ENCODE data around the gene SLC35F4.

Gene SLC35F4

DNA sequence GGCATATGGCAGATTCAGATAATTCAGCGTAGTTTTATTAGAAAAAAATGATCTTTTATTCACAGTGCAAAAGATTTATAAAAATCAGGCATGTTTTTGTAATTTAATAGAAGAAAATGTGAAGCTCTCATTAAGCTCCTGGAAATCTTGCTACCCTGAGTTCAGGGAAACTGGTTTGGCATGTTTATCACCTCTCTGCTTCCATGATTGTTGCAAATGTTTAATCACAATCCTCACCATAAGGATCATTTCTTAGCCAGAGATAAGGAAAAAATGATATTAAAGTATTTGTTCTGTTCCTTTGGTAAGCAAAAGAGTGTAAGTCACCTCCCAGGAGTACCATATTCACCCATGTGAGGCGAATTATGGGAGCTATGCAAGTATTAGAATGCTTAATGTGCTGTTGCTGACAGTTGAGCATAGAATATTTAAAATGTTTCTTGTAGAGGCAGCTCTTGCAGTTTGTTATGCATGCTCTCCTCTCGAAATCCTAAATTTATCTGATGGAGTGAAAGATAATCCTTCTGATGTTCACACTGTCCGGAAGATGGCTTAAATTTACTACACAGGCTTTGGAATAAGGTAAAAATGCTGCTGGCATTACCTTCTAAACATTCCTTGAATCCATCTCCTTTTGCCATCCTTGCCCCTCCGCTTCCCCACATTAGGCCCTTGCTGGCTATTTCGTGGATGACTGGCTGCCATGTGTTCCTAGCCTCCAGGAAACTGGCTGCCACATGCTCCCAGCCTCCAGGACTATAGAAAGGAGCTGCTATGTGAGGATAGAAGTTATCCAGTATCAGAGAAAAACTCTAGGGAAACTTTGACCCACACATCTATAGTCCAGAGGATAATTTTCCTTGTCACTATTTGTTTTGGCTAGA, 256.5 kb downstream of the SLC35F4 start:
- H3K4me3 ChIP-seq (ENCODE audit: low read depth, low read length) = no peak overlapping the region
- no peak for TF ChIP-seq CTCF (IDR thresholded peaks at IDR 0.05; ENCODE audit: low read depth, low read length)

DNA sequence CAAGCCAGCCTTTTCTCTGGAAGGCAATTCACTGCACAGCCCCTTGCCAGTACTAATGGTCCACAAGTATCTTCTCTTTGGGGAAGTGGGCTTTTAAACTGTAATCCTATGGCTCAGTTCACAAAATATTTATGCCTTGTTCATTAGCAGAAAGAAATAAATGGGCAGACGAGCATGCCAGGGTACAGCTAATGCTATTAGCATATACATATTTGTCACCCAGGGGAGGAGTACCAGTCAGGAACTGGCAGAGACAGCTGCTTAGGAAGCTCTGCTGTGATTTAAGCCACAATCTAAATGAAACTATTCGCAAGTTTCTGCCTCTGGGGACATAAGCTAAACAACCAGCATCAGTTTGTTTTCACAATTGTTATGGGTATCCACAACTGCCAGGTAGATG, 258.8 kb downstream of the SLC35F4 start:
- no peak overlapping the region for H3K4me3 ChIP-seq (ENCODE audit: low read depth, low read length)
- no peak for TF ChIP-seq CTCF (IDR thresholded peaks at IDR 0.05; ENCODE audit: low read depth, low read length)

- H3K4me3 ChIP-seq (ENCODE audit: low read depth, low read length) = no peak overlapping the region
- TF ChIP-seq CTCF (IDR thresholded peaks at IDR 0.05; ENCODE audit: low read depth, low read length) = no peak
Observed at GRCh38 chr14:57583396-57583795, 282.5 kb downstream of the SLC35F4 start.

DNA sequence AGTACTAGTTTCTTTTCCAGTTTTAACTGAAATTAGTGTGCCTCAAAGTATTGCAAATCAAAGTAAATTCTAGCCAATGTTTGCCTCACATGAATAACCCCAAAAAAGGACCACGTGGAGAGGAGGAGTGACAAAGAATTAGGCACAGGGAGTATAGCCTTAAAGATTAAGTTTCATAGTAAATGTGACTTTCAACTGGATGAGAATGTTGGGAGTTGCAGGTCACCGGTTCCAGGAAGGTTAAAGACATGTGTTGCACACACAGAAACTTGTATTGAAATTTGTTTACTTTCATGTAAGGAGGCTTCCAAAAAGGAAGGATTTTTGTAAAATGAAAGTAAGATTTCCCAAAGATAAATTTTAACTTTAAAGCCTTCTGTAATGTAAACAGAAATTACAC, 283.1 kb downstream of the SLC35F4 start:
- no peak overlapping the region for H3K4me3 ChIP-seq (ENCODE audit: low read depth, low read length)
- TF ChIP-seq CTCF (IDR thresholded peaks at IDR 0.05; ENCODE audit: low read depth, low read length) = no peak

DNA sequence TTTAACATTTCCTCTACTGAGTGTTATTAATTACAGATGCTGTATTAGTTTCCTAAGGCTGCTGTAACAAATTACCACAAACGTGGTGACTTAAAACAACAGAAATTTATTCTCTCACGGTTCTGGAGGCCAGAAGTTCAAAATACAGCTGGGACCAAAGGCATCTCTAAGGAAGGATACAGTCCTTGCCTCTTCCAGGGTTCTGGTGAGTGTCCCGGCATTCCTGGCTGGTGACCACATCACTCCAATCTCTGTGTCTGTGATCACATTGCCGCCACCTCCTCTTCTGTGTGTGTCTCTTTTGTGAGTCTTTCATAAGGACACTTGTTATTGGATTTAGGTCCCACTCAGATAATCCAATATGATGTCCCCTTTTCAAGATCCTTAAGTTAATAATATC, 287.1 kb downstream of the SLC35F4 start:
- no peak overlapping the region for H3K4me3 ChIP-seq (ENCODE audit: low read depth, low read length)
- no peak for TF ChIP-seq CTCF (IDR thresholded peaks at IDR 0.05; ENCODE audit: low read depth, low read length)

- TF ChIP-seq CTCF (IDR thresholded peaks at IDR 0.05; ENCODE audit: low read depth, low read length) = no peak
Observed at GRCh38 chr14:57576498-57576897, 289.4 kb downstream of the SLC35F4 start.

GRCh38 chr14:57575482-57575881, 290.4 kb downstream of the SLC35F4 start:
- no peak for TF ChIP-seq CTCF (IDR thresholded peaks at IDR 0.05; ENCODE audit: low read depth, low read length)

More at GRCh38 chr14:57576498-57576897, 289.4 kb downstream of the SLC35F4 start:
- no peak overlapping the region for H3K4me3 ChIP-seq (ENCODE audit: low read depth, low read length)

More at GRCh38 chr14:57575482-57575881, 290.4 kb downstream of the SLC35F4 start:
- H3K4me3 ChIP-seq (ENCODE audit: low read depth, low read length) = no peak overlapping the region

All from WI38 (cell line).